Activated CD8-positive, alpha-beta T cell treated with anti-CD3 and anti-CD28 coated beads for 36 hours (primary cell): ENCODE data around the gene BAHD1. TPM values are rescaled to one million over a fixed set of nuclear protein-coding genes. Genes with fewer than 3 reads are reported as not detected.
A peak's percentile ranks its signal among the peaks of the same experiment; 100 is the strongest.

Experiments
- ATAC-seq: fragments of 200-7000 bp; cut with Tn5 transposase; one replicate; pipeline ENCODE4 v1.10.0; 2021; ENCODE audit warnings: mild to moderate bottlenecking, moderate library complexity
- CTCF ChIA-PET: fragments of 350-600 bp; sonication (Branson Sonifier 250); formaldehyde crosslinking; loops from one replicate; lab custom pipeline; 2021; ENCODE audit warnings: antibody characterized with exemption; lab: Charles Lee
- POLR2A ChIA-PET: fragments of 350-600 bp; sonication (Branson Sonifier 250); formaldehyde crosslinking; loops from one replicate; lab custom pipeline; 2021; ENCODE audit warnings: antibody characterized with exemption; lab: Charles Lee
- DNase-seq: peaks from one replicate; pipeline ENCODE4 v3.0.0-alpha.2; 2020
- H3K27ac Mint-ChIP-seq: one replicate; pipeline ENCODE4 v1.8.0; 2021; ENCODE audit warnings: mild to moderate bottlenecking, mixed read lengths
- H3K27me3 Mint-ChIP-seq: one replicate; pipeline ENCODE4 v1.8.0; 2021; ENCODE audit warnings: mixed read lengths
- H3K36me3 Mint-ChIP-seq: one replicate; pipeline ENCODE4 v1.8.0; 2021; ENCODE audit warnings: low read depth, mixed read lengths
- H3K4me1 Mint-ChIP-seq: one replicate; pipeline ENCODE4 v1.8.0; 2021; ENCODE audit warnings: low read depth, mixed read lengths
- H3K4me3 Mint-ChIP-seq: one replicate; pipeline ENCODE4 v1.8.0; 2021; ENCODE audit warnings: mild to moderate bottlenecking, moderate library complexity, mixed read lengths
- H3K9me3 Mint-ChIP-seq: one replicate; pipeline ENCODE4 v1.8.0; 2021; ENCODE audit warnings: mixed read lengths
- intact Hi-C: fragments of 100-400 bp; cut with micrococcal nuclease; formaldehyde crosslinking; loops from one replicate; pipeline ENCODE4 v1.10.0; 2022
- total RNA-seq, 2 experiments: library from RNA; stranded (reverse); gene quantifications; one replicate each; pipeline ENCODE4 v1.2.3, GENCODE V29; 2021
- TF ChIP-seq, protein P1 (sequence below): fragments of 200-600 bp; IDR thresholded peaks from one replicate; pipeline ENCODE4 v1.8.0; 2022; ENCODE audit warnings: antibody characterized with exemption, mild to moderate bottlenecking

The BAHD1 gene
- total RNA-seq, 2 experiments from 2014 or later: 14.7 to 17.6 TPM

DNA sequence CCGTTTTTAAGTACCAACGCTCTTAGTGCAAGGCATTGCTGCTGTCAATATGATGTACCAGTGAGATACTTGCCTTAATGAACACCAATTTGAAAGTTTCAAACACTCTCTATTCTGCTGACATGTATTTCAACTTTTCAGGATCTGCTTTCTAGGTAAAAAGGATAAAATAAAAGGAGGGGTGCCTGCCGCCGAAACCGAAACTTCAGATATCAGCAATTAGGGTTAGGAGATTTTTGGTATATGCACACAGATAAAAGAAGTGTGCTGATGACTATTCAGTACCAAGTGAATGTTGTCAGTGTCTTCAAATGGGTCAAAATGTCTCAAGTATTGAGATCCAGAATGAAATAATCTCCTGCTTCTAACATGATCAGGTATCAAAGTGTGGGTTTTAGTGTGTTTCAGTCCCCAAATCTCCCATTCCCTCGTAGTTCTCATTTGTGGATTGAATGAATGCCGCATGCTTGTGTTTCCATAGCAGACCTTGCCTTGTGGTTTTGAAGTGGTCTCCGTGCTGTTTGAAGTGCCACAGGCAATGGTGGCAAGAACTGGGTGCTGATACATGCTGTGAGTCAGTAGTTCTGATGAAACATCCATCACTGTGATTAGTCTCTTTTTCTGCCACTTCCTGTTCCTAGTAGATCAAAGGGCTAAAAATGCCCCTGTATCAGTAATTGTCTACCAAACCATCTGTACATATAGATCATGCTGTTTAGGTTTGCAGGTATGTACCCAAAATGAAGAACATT lies 52.5 kb downstream of the BAHD1 start:
- peak; percentile 84 for DNase-seq
- POLR2A ChIA-PET: no interaction called here
- Mint-ChIP-seq H3K27ac (peak overlapping the region; percentile 68), H3K4me3 (peak overlapping the region; percentile 9), H3K9me3 (no peaks in the 10 kb centered on the region), H3K36me3 (no peaks in the 10 kb centered on the region), H3K4me1 (peaks cover 33% of the 10 kb centered on the region), H3K27me3 (peaks cover 2% of the 10 kb centered on the region)
- TF ChIP-seq, protein P1, sequence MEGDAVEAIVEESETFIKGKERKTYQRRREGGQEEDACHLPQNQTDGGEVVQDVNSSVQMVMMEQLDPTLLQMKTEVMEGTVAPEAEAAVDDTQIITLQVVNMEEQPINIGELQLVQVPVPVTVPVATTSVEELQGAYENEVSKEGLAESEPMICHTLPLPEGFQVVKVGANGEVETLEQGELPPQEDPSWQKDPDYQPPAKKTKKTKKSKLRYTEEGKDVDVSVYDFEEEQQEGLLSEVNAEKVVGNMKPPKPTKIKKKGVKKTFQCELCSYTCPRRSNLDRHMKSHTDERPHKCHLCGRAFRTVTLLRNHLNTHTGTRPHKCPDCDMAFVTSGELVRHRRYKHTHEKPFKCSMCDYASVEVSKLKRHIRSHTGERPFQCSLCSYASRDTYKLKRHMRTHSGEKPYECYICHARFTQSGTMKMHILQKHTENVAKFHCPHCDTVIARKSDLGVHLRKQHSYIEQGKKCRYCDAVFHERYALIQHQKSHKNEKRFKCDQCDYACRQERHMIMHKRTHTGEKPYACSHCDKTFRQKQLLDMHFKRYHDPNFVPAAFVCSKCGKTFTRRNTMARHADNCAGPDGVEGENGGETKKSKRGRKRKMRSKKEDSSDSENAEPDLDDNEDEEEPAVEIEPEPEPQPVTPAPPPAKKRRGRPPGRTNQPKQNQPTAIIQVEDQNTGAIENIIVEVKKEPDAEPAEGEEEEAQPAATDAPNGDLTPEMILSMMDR: no peak
- CTCF ChIA-PET: interaction anchor here (1.2 kb wide), 1 partner anchor 52 kb away, joined by 3 read pairs; the partner anchor contains the start of gene BAHD1
- intact Hi-C loops: loop anchor here (5.0 kb wide), 1 partner anchor 41 kb away; no protein-coding TSS in a partner anchor
- peak; percentile 97 for ATAC-seq

DNA sequence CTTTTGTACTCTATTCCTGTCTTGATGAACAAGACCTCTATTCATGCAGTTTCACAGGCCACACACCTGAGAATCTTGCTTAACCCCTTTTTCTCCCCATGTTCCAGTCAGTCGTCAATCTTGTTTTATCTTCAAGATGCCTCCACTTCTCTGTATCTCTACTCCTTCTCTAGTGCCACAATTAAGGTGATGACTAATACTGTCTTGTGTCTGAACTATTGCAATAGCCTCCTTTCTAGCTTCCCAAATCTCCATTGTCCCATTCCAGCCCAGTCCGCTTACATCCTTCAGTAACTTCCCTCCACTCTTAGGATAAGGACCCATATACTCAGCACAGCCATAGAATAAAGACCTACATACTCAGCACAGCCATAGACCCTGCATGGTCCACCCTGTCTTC lies 54.8 kb downstream of the BAHD1 start:
- Mint-ChIP-seq H3K36me3 (no peaks in the 10 kb centered on the region), H3K4me3 (no peak overlapping the region), H3K4me1 (peaks cover 35% of the 10 kb centered on the region), H3K27ac (peak overlapping the region; percentile 2), H3K27me3 (peaks cover 4% of the 10 kb centered on the region), H3K9me3 (no peaks in the 10 kb centered on the region)
- intact Hi-C loops: no loop called here
- ATAC-seq: no peak
- ChIA-PET POLR2A (no interaction called here), CTCF (interaction anchor here (1.0 kb wide), 1 partner anchor 12 kb away, joined by 3 read pairs; no protein-coding TSS in a partner anchor)
- TF ChIP-seq, protein P1: no peak
- DNase-seq: no peak

DNA sequence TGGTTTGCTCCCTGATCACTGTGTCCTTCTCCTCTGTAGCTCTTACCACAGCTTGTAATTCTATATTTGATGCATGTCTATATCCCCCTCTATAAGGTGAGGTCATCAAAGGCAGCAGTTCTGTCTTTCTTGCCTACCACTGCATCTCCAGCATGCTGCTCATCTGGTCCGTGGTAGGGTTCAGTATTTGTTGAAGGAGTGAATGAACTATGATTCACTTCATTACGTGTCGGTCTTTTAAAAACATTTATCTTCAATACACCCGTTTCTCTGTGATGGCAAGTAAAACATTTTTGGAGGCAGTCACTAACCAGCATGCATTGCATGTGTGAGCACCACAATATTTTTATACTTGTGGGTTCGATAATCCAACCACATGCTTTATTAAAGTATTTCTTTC lies 57.7 kb downstream of the BAHD1 start:
- CTCF ChIA-PET: interaction anchor here (1.5 to 2.3 kb wide), 3 partner anchors 9 to 161 kb away, joined by 4 to 11 read pairs (median 9); no protein-coding TSS in a partner anchor
- POLR2A ChIA-PET: no interaction called here
- intact Hi-C loops: no loop called here

DNA sequence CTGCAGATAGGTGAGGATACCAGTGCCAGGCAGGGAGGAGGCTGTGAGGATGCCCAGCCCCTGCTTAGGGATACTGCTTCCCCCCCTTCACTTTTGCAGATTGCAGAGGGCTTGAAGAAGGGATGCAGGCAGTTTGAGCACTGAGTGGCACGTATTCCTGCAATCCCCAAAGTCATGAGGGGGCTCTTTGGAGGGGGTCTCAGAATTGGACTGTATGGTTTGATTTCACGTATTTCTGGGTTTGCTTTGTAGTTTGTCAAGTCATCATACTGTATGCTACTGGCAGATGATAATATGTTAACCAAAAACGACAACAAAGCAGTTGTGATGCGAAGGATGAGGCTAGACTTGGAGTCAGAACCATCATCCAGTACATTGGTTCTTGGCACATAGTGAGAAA lies 58.1 kb downstream of the BAHD1 start:
- no peak overlapping the region for H3K27ac Mint-ChIP-seq
- no peak for DNase-seq
- TF ChIP-seq, protein P1: no peak
- no peak for ATAC-seq
- intact Hi-C loops: no loop called here
- H3K4me1 Mint-ChIP-seq: peaks cover 27% of the 10 kb centered on the region
- ChIA-PET POLR2A (no interaction called here), CTCF (interaction anchor here (1.5 to 2.3 kb wide), 2 partner anchors 20 to 161 kb away, joined by 4 to 9 read pairs; no protein-coding TSS in a partner anchor)
- no peaks in the 10 kb centered on the region for H3K9me3 Mint-ChIP-seq
- H3K27me3 Mint-ChIP-seq: peaks cover 7% of the 10 kb centered on the region
- no peaks in the 10 kb centered on the region for H3K36me3 Mint-ChIP-seq
- H3K4me3 Mint-ChIP-seq: no peak overlapping the region

More for the DNA sequence above, 57.7 kb downstream of the BAHD1 start:
- H3K9me3 Mint-ChIP-seq: no peaks in the 10 kb centered on the region
- TF ChIP-seq, protein P1: no peak
- ATAC-seq (no peak), DNase-seq (no peak)
- H3K36me3 Mint-ChIP-seq: no peaks in the 10 kb centered on the region
- H3K27ac Mint-ChIP-seq: no peak overlapping the region
- H3K27me3 Mint-ChIP-seq: peaks cover 7% of the 10 kb centered on the region
- H3K4me3 Mint-ChIP-seq: no peak overlapping the region
- peaks cover 32% of the 10 kb centered on the region for H3K4me1 Mint-ChIP-seq

DNA sequence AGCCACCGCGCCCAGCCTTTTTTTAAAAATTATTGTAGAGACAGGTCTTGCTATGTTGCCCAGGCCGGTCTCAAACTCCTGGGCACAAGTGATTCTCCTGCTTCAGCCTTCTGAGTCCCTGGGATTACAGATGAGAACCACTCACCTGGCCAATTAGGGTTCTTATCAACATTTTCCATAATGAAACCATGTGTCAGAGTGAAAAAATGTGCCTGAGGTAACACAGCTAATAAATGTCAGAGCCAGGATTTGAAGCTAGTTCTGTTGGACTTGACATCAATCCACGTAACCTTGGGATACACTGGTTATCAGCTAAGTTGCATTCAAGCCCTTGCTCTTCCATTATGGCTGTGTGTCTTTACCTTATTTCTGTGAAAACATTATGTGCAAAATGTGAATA lies 59.2 kb downstream of the BAHD1 start:
- intact Hi-C loops: no loop called here
- TF ChIP-seq, protein P1: no peak
- Mint-ChIP-seq H3K4me3 (no peak overlapping the region), H3K9me3 (no peaks in the 10 kb centered on the region), H3K4me1 (peaks cover 17% of the 10 kb centered on the region), H3K27ac (no peak overlapping the region), H3K36me3 (no peaks in the 10 kb centered on the region), H3K27me3 (peaks cover 7% of the 10 kb centered on the region)
- ATAC-seq (no peak), DNase-seq (no peak)
- ChIA-PET CTCF (interaction anchor here (1.0 to 1.6 kb wide), 2 partner anchors 24 to 43 kb away, joined by 4 read pairs; no protein-coding TSS in a partner anchor), POLR2A (no interaction called here)
